GM12878 (cell line): Measurements from ENCODE around the gene NSD2. TPM values are rescaled to one million over a fixed set of nuclear protein-coding genes. Genes with fewer than 3 reads are reported as not detected.

Experiments
- ATAC-seq: fragments of 200-7000 bp; cut with Tn5 transposase; 3 replicates; pipeline ENCODE4 v1.9.1; 2020; ENCODE audit warnings: mild to moderate bottlenecking, moderate library complexity
- BruUV-seq: library from RNA; stranded (reverse); fragments of 400-500 nt; replicated peaks from 2 replicates; lab custom pipeline; 2021; lab: Mats Ljungman, UMichigan
- CTCF ChIA-PET: fragments of 300-600 bp; sonication (Branson Sonifier 250); formaldehyde crosslinking; extraction: SDS; loops from one replicate; lab custom pipeline; 2021; ENCODE audit warnings: inconsistent platforms; lab: Yijun Ruan, JAX
- POLR2A ChIA-PET: fragments of 350-600 bp; formaldehyde crosslinking; extraction: SDS; loops from one replicate; lab custom pipeline; 2021; ENCODE audit warnings: inconsistent platforms; lab: Charles Lee
- RAD21 ChIA-PET: fragments of 300-600 bp; sonication (Branson Sonifier 250); formaldehyde crosslinking; loops from one replicate; lab custom pipeline; 2023; ENCODE audit warnings: antibody characterized with exemption; ENCODE audit not compliant: unreplicated experiment; lab: Charles Lee
- SMC1A ChIA-PET: fragments of 300-600 bp; sonication (Branson Sonifier 250); formaldehyde crosslinking; loops from one replicate; lab custom pipeline; 2023; ENCODE audit not compliant: unreplicated experiment, uncharacterized antibody; lab: Charles Lee
- DNase-seq: peaks from one replicate; pipeline ENCODE4 v3.0.0-alpha.2; 2011; ENCODE audit warnings: low read depth, low spot score
- FAIRE-seq: peaks from 3 replicates; lab custom pipeline; 2011; peaks lifted over from hg19 to GRCh38; lab: Jason Lieb, UNC
- H2AFZ ChIP-seq: 2 replicates; pipeline ENCODE4 v1.6.0; 2011; ENCODE audit warnings: low read depth, low read length, control low read depth; ENCODE audit not compliant: control insufficient read depth
- H3K27ac ChIP-seq: 2 replicates; pipeline ENCODE4 v1.5.1; 2011; ENCODE audit warnings: control low read depth; ENCODE audit not compliant: control insufficient read depth, insufficient read depth
- H3K27me3 ChIP-seq, 2 experiments: replicated peaks in 1 of 2; 2 replicates each; pipeline versions ENCODE4 v1.6.0 to v1.6.1; 2011; ENCODE audit warnings: low read length in 1 of 2; ENCODE audit not compliant: control insufficient read depth in 2 of 2, insufficient read depth in 2 of 2
- H3K36me3 ChIP-seq, 2 experiments: 2 replicates each; pipeline ENCODE4 v1.5.1; 2011; ENCODE audit warnings: low read length in 1 of 2; ENCODE audit not compliant: control insufficient read depth in 2 of 2, insufficient read depth in 2 of 2
- H3K4me1 ChIP-seq: 2 replicates; pipeline ENCODE4 v1.6.1; 2011; ENCODE audit warnings: mild to moderate bottlenecking, low read length, moderate library complexity, mixed read lengths; ENCODE audit not compliant: control insufficient read depth, insufficient read depth
- H3K4me2 ChIP-seq: 2 replicates; pipeline ENCODE4 v1.6.0; 2011; ENCODE audit warnings: control low read depth; ENCODE audit not compliant: control insufficient read depth, insufficient read depth
- H3K4me3 ChIP-seq: fragments of 200-600 bp; sonication (generic); 2 replicates; pipeline ENCODE4 v1.5.1; 2016
- H3K79me2 ChIP-seq: 2 replicates; pipeline ENCODE4 v1.6.0; 2011; ENCODE audit warnings: low read length; ENCODE audit not compliant: control insufficient read depth, insufficient read depth
- H3K9ac ChIP-seq: 2 replicates; pipeline ENCODE4 v1.8.0; 2011; ENCODE audit warnings: low read length, control low read depth, mixed read lengths; ENCODE audit not compliant: control insufficient read depth, insufficient read depth
- H3K9me3 ChIP-seq: replicated peaks from 3 replicates; pipeline ENCODE4 v1.5.1; 2011; ENCODE audit warnings: mild to moderate bottlenecking, low read length; ENCODE audit not compliant: control insufficient read depth, insufficient read depth
- H4K20me1 ChIP-seq: 2 replicates; pipeline ENCODE4 v1.6.0; 2011; ENCODE audit not compliant: control insufficient read depth, insufficient read depth
- CBFB ChIP-seq: IDR thresholded peaks from 2 replicates; pipeline ENCODE4 v1.6.1; 2016; ENCODE audit warnings: antibody characterized with exemption, low read depth
- CEBPB ChIP-seq, 2 experiments: fragments of 150-350 bp in 1 of 2; IDR thresholded peaks; 2 replicates each; pipeline ENCODE4 v1.6.1; 2012 to 2014; ENCODE audit warnings: low read depth in 2 of 2, low read length in 2 of 2, borderline replicate concordance in 1 of 2, inconsistent platforms in 1 of 2
- ETV6 ChIP-seq, 2 experiments: fragments of 450-650 bp in 1 of 2; IDR thresholded peaks in 1 of 2; conservative IDR thresholded peaks in 1 of 2; 2 replicates each; pipeline ENCODE4 v1.6.1; 2014; ENCODE audit warnings: antibody characterized with exemption in 1 of 2, borderline replicate concordance in 1 of 2, low read depth in 1 of 2, mild to moderate bottlenecking in 1 of 2, moderate library complexity in 1 of 2
- GATAD2B ChIP-seq: fragments of 450-650 bp; conservative IDR thresholded peaks from 2 replicates; pipeline ENCODE4 v1.6.1; 2017; ENCODE audit warnings: low read depth, mild to moderate bottlenecking, moderate library complexity
- IRF4 ChIP-seq: IDR thresholded peaks from 2 replicates; pipeline ENCODE4 v1.6.1; 2011; ENCODE audit warnings: low read depth, low read length
- MEF2A ChIP-seq: IDR thresholded peaks from 2 replicates; pipeline ENCODE4 v1.6.1; 2011; ENCODE audit warnings: low read depth, mild to moderate bottlenecking, low read length, moderate library complexity; ENCODE audit not compliant: insufficient read depth
- MTA3 ChIP-seq: IDR thresholded peaks from 2 replicates; pipeline ENCODE4 v1.6.1; 2012; ENCODE audit warnings: low read length, inconsistent platforms, borderline replicate concordance
- NFIC ChIP-seq: IDR thresholded peaks from 2 replicates; pipeline ENCODE4 v1.6.1; 2012; ENCODE audit warnings: low read depth, mild to moderate bottlenecking, inconsistent platforms, low read length, moderate library complexity
- NFYB ChIP-seq: IDR thresholded peaks from 2 replicates; pipeline ENCODE4 v1.6.1; 2011; ENCODE audit warnings: low read depth, mild to moderate bottlenecking, low read length, improper control_type of control experiment, moderate library complexity; ENCODE audit not compliant: insufficient read depth
- POLR2AphosphoS5 ChIP-seq: IDR thresholded peaks from 2 replicates; pipeline ENCODE4 v1.6.1; 2011; ENCODE audit warnings: mild to moderate bottlenecking, low read length, inconsistent platforms
- POU2F2 ChIP-seq: IDR thresholded peaks from 3 replicates; pipeline ENCODE4 v1.6.1; 2011; ENCODE audit warnings: low read depth, mild to moderate bottlenecking, low read length, borderline replicate concordance
- RELA ChIP-seq: fragments of 450-650 bp; IDR thresholded peaks from 2 replicates; pipeline ENCODE4 v1.8.0; 2014; ENCODE audit warnings: borderline replicate concordance; ENCODE audit not compliant: partially characterized antibody
- RUNX3 ChIP-seq: IDR thresholded peaks from 2 replicates; pipeline ENCODE4 v1.6.1; 2012; ENCODE audit warnings: low read length, inconsistent platforms
- SREBF1 ChIP-seq: IDR thresholded peaks from 2 replicates; pipeline ENCODE4 v1.6.1; 2012; ENCODE audit warnings: mild to moderate bottlenecking, low read length
- YY1 ChIP-seq: IDR thresholded peaks from 2 replicates; pipeline ENCODE4 v1.6.1; 2011; ENCODE audit warnings: low read depth, mild to moderate bottlenecking, low read length
- ZNF687 ChIP-seq: fragments of 450-650 bp; IDR thresholded peaks from 2 replicates; pipeline ENCODE4 v1.6.1; 2017; ENCODE audit warnings: mild to moderate bottlenecking, moderate library complexity
- WGBS: methylation state at CpG from one replicate; pipeline ENCODE4 v1.1.6; 2016; ENCODE audit warnings: low lambda C conversion rate; ENCODE audit not compliant: insufficient replicate concordance, insufficient coverage; ENCODE audit errors: missing lambda C conversion rate; 5-methylcytosine and 5-hydroxymethylcytosine counted together
- in situ Hi-C: fragments of 300-500 bp; cut with MboI; formaldehyde crosslinking; loops from 9 replicates; pipeline ENCODE4 v1.14.3; 2018; ENCODE audit warnings: mixed read lengths
- intact Hi-C: fragments of 100-400 bp; cut with micrococcal nuclease; formaldehyde crosslinking; loops from one replicate; pipeline ENCODE4 v1.14.2; 2022; ENCODE audit not compliant: unreplicated experiment
- polyA plus RNA-seq, 11 experiments: library from polyadenylated mRNA; depleted of rRNA in 4 of 11; unstranded in 6 of 11; stranded (reverse) in 5 of 11; fragments of >200 nt; fragmentation: Nextera tagmentation in 4 of 11; fragmentation: Illumina TruSeq in 1 of 11; extraction: Ambion mirVana in 4 of 11; extraction: Trizol in 1 of 11; gene quantifications; 1 replicate in 1 of 11; 2 replicates in 10 of 11; pipeline versions ENCODE4 v1.2.1 to v1.2.3, GENCODE V29; 2011 to 2016; ENCODE audit warnings: inconsistent platforms in 2 of 11, missing spikeins in 2 of 11, low read depth in 1 of 11
- total RNA-seq, 4 experiments: library from RNA; depleted of rRNA in 3 of 4; stranded (reverse); fragments of >200 nt in 3 of 4; fragmentation: Illumina TruSeq in 1 of 4; extraction: Trizol in 1 of 4; gene quantifications; 2 replicates each; pipeline versions ENCODE4 v1.2.1 to v1.2.3, GENCODE V29; 2013 to 2021
- TF ChIP-seq, protein P1 (sequence below): IDR thresholded peaks from 2 replicates; pipeline ENCODE4 v1.6.1; 2011; ENCODE audit warnings: borderline replicate concordance, low read depth, mild to moderate bottlenecking, moderate library complexity, mixed read lengths, low read length; ENCODE audit not compliant: insufficient read depth; ENCODE audit errors: extremely low read length

The NSD2 gene
- total and polyA plus RNA-seq, 10 of the 15 experiments (the other 5 are each of a cell fraction or from before 2014, with no cell fraction given) = 8.6 to 139 (median 67.2) TPM

DNA sequence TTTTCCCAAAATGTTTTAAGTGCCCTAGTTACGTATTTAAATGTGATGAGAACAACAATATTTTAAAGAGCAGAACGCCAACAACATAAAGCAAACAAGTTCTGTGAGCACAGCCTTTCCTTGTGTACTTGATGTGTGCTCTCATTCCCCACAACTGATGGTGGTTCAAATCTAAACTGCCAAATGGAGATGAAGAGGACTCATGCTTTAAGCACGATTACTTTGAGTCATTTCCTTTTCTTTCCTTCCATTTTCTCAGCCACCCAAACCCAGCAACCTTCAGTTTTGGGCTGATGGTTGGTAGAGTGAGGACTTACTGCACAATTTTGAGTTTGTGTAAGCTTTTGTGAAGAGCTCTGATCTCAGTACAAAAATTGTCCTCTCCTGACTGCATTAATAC lies 1.7 kb downstream of the NSD2 start:
- Histone ChIP-seq H2AFZ (no peak overlapping the region; the same call in none of the 2 replicates), H4K20me1 (no peaks in the 10 kb centered on the region; the same call in none of the 2 replicates), H3K9ac (peak overlapping the region; percentile 88), H3K36me3 (peaks cover 0 to 2% of the 10 kb centered on the region in 2 experiments; a peak in 2 of 4 replicates), H3K9me3 (no peaks in the 10 kb centered on the region), H3K27me3 (no peaks in the 10 kb centered on the region), H3K27ac (peak overlapping the region; percentile 87), H3K4me3 (peak overlapping the region; percentile 74), H3K79me2 (peaks cover 67% of the 10 kb centered on the region), H3K4me2 (peak overlapping the region; percentile 46), H3K4me1 (peaks cover 22% of the 10 kb centered on the region)
- ChIA-PET CTCF (interaction anchor here (0.8 to 2.3 kb wide), 4 partner anchors 13 to 180 kb away, joined by 3 to 17 read pairs (median 4); no protein-coding TSS in a partner anchor), RAD21 (interaction anchor here (0.8 to 1.2 kb wide), 2 partner anchors 19 to 136 kb away, joined by 3 to 4 read pairs; partner anchors contain the start of gene NELFA), POLR2A (interaction anchor here (0.6 to 3.3 kb wide), 11 partner anchors 11 to 1330 kb away, joined by 3 to 10 read pairs (median 5); partner anchors contain the start of gene LETM1), SMC1A (interaction anchor here (1.4 to 2.1 kb wide), 3 partner anchors 10 to 39 kb away, joined by 5 to 17 read pairs (median 5); no protein-coding TSS in a partner anchor)
- 0% methylated on average over 3 of the region's 3 CpGs for WGBS
- in situ Hi-C loops (no loop called here), intact Hi-C loops (loop anchor here (2.0 to 10.0 kb wide), 3 partner anchors 26 to 542 kb away; partner anchors contain the start of genes CFAP99, SLBP and ZFYVE28)
- DNase-seq (no peak), FAIRE-seq (peak; percentile 91), ATAC-seq (peak; percentile 18)
- TSS peak; percentile 64 for BruUV-seq
- TF ChIP-seq CBFB (peak; percentile 33; the same call in 1 of the 2 replicates), RUNX3 (peak; percentile 16; the same call in 1 of the 2 replicates), CEBPB (IDR thresholded peaks at IDR 0.05; ENCODE audit: borderline replicate concordance in 1 of 2, low read depth in 2 of 2, low read length in 2 of 2) (no peak), POU2F2 (0 out of 3 replicates have a peak, but pooled peaks have one; percentile 52), MEF2A (no peak), POLR2AphosphoS5 (peak; percentile 75), NFYB (no peak), ZNF687 (no peak), ETV6 (conservative IDR thresholded peaks at IDR 0.05 in 1 of 2, IDR thresholded peaks at IDR 0.05 in 1 of 2; ENCODE audit: borderline replicate concordance in 1 of 2, low read depth in 1 of 2) (peak in 1 of 2 experiments; percentile 39; a peak in 1 of 4 replicates), RELA (no peak), IRF4 (0 out of 2 replicates have a peak, but pooled peaks have one; percentile 33), YY1 (peak; percentile 60), SREBF1 (no peak), GATAD2B (no peak), MTA3 (0 out of 2 replicates have a peak, but pooled peaks have one; percentile 30), NFIC (0 out of 2 replicates have a peak, but pooled peaks have one; percentile 40)
- TF ChIP-seq, protein P1, sequence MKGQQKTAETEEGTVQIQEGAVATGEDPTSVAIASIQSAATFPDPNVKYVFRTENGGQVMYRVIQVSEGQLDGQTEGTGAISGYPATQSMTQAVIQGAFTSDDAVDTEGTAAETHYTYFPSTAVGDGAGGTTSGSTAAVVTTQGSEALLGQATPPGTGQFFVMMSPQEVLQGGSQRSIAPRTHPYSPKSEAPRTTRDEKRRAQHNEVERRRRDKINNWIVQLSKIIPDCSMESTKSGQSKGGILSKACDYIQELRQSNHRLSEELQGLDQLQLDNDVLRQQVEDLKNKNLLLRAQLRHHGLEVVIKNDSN = no peak
